B cell (primary cell): Measurements from ENCODE around the gene GSTM3. TPM values are rescaled to one million over a fixed set of nuclear protein-coding genes. Genes with fewer than 3 reads are reported as not detected.

Experiments
- ATAC-seq: fragments of 200-7000 bp; cut with Tn5 transposase; one replicate; pipeline ENCODE4 v1.10.0; 2021; ENCODE audit warnings: low read depth, mild to moderate bottlenecking, moderate number of reproducible peaks, moderate library complexity
- CTCF ChIA-PET: fragments of 350-600 bp; sonication (Branson Sonifier 250); formaldehyde crosslinking; loops from one replicate; lab custom pipeline; 2021; ENCODE audit warnings: antibody characterized with exemption, inconsistent platforms; lab: Charles Lee
- POLR2A ChIA-PET: fragments of 350-600 bp; sonication (Branson Sonifier 250); formaldehyde crosslinking; loops from one replicate; lab custom pipeline; 2021; ENCODE audit warnings: antibody characterized with exemption; lab: Charles Lee
- DNase-seq: peaks from one replicate; pipeline ENCODE4 v3.0.0; 2013
- H2AFZ ChIP-seq: 2 replicates; pipeline ENCODE4 v1.6.1; 2012; ENCODE audit warnings: mild to moderate bottlenecking, low read depth, low read length; ENCODE audit not compliant: insufficient read depth, poor library complexity, severe bottlenecking
- H3K27ac ChIP-seq, 2 donors: 1 replicate in 1 of 2; 2 replicates in 1 of 2; pipeline ENCODE4 v1.5.1; 2012 to 2013; ENCODE audit warnings: low read length in 2 of 2, mild to moderate bottlenecking in 2 of 2, moderate library complexity in 1 of 2
- H3K27me3 ChIP-seq, 4 experiments: fragments of 200-600 bp in 1 of 4; sonication (generic) in 1 of 4; replicated peaks in 1 of 4; 1 replicate in 2 of 4; 2 replicates in 2 of 4; pipeline versions ENCODE4 v1.6.1 to v1.7.0; 2013 to 2016; ENCODE audit warnings: low read length in 3 of 4, mild to moderate bottlenecking in 2 of 4, mixed read lengths in 1 of 4, moderate library complexity in 1 of 4; ENCODE audit not compliant: insufficient read depth in 4 of 4, control insufficient read depth in 3 of 4; ENCODE audit errors: control extremely low read depth in 1 of 4
- H3K36me3 ChIP-seq, 2 experiments: replicated peaks in 1 of 2; 1 replicate in 1 of 2; 2 replicates in 1 of 2; pipeline versions ENCODE4 v1.6.1 to v1.7.1; 2013; ENCODE audit warnings: low read length in 1 of 2; ENCODE audit not compliant: insufficient read depth in 2 of 2, control insufficient read depth in 1 of 2; ENCODE audit errors: control extremely low read depth in 1 of 2, extremely low read depth in 1 of 2
- H3K4me1 ChIP-seq, 2 donors: fragments of 200-600 bp in 1 of 2; sonication (generic) in 1 of 2; 1 replicate in 1 of 2; 2 replicates in 1 of 2; pipeline versions ENCODE4 v1.5.1 to v1.6.1; 2013 to 2017; ENCODE audit warnings: low read length in 2 of 2; ENCODE audit not compliant: control insufficient read depth in 2 of 2, insufficient read depth in 2 of 2
- H3K4me2 ChIP-seq: replicated peaks from 2 replicates; pipeline ENCODE3; 2012; ENCODE audit warnings: mild to moderate bottlenecking, low read depth, low read length; ENCODE audit not compliant: poor library complexity, severe bottlenecking
- H3K4me3 ChIP-seq, 5 experiments: fragments of 200-600 bp in 1 of 5; sonication (generic) in 1 of 5; 1 replicate in 3 of 5; 2 replicates in 2 of 5; pipeline versions ENCODE4 v1.5.1 to v1.7.0; 2011 to 2016; ENCODE audit warnings: low read length in 4 of 5, mild to moderate bottlenecking in 4 of 5, low read depth in 2 of 5, control low read depth in 1 of 5, moderate library complexity in 1 of 5; ENCODE audit not compliant: insufficient read depth in 1 of 5; ENCODE audit errors: control extremely low read depth in 1 of 5, extremely low read depth in 1 of 5
- H3K79me2 ChIP-seq: fragments of 200-600 bp; sonication (generic); one replicate; pipeline ENCODE4 v1.6.0; 2016; ENCODE audit warnings: low read length; ENCODE audit not compliant: control insufficient read depth, insufficient read depth
- H3K9ac ChIP-seq: fragments of 200-600 bp; sonication (generic); 2 replicates; pipeline ENCODE4 v1.6.1; 2017; ENCODE audit warnings: mild to moderate bottlenecking, low read length, moderate library complexity
- H3K9me3 ChIP-seq, 3 donors: one replicate each; pipeline versions ENCODE4 v1.6.1 to v1.7.1; 2013; ENCODE audit warnings: low read length in 2 of 3; ENCODE audit not compliant: control insufficient read depth in 2 of 3, insufficient read depth in 1 of 3; ENCODE audit errors: control extremely low read depth in 1 of 3
- H4K20me1 ChIP-seq: 2 replicates; pipeline ENCODE4 v1.6.0; 2012; ENCODE audit warnings: mild to moderate bottlenecking, low read length; ENCODE audit not compliant: insufficient read depth, control insufficient read depth, poor library complexity, severe bottlenecking
- H3K27ac Mint-ChIP-seq: one replicate; pipeline ENCODE4 v1.8.0; 2021; ENCODE audit warnings: mixed read lengths
- H3K27me3 Mint-ChIP-seq: one replicate; pipeline ENCODE4 v1.8.0; 2021; ENCODE audit warnings: mixed read lengths
- H3K4me1 Mint-ChIP-seq: one replicate; pipeline ENCODE4 v1.8.0; 2021; ENCODE audit warnings: mixed read lengths
- H3K4me3 Mint-ChIP-seq: one replicate; pipeline ENCODE4 v1.8.0; 2021; ENCODE audit warnings: mixed read lengths
- H3K9me3 Mint-ChIP-seq: one replicate; pipeline ENCODE4 v1.8.0; 2022; ENCODE audit warnings: mixed read lengths; ENCODE audit not compliant: insufficient read depth
- EZH2 ChIP-seq: IDR thresholded peaks from 2 replicates; pipeline ENCODE4 v1.6.1; 2012; ENCODE audit warnings: borderline replicate concordance, low read depth, mild to moderate bottlenecking, moderate library complexity, low read length; ENCODE audit not compliant: insufficient read depth, poor library complexity, severe bottlenecking
- WGBS: methylation state at CpG from one replicate; pipeline ENCODE4 v1.1.5; 2013; ENCODE audit warnings: missing lambda C conversion rate; ENCODE audit not compliant: insufficient coverage; 5-methylcytosine and 5-hydroxymethylcytosine counted together
- intact Hi-C: fragments of 100-400 bp; cut with micrococcal nuclease; formaldehyde crosslinking; loops from one replicate; pipeline ENCODE4 v1.10.0; 2022
- polyA plus RNA-seq: library from polyadenylated mRNA; depleted of rRNA; stranded (reverse); fragments of >200 nt; gene quantifications from 2 replicates; pipeline ENCODE4 v1.2.3, GENCODE V29; 2012
- total RNA-seq, 2 donors: library from RNA; stranded (reverse); fragments of 120-200 nt in 1 of 2; gene quantifications; 1 replicate in 1 of 2; 2 replicates in 1 of 2; pipeline versions ENCODE4 v1.2.3 to v1.2.4, GENCODE V29; 2013 to 2022
- TF ChIP-seq, protein P1 (sequence below): fragments of 200-600 bp; IDR thresholded peaks from one replicate; pipeline ENCODE4 v1.8.0; 2022; ENCODE audit warnings: antibody characterized with exemption, mild to moderate bottlenecking

Gene GSTM3
- total and polyA plus RNA-seq, 2 donors (not counting 1 experiment from before 2014, with no cell fraction given) = 1.9 to 2.8 TPM

DNA sequence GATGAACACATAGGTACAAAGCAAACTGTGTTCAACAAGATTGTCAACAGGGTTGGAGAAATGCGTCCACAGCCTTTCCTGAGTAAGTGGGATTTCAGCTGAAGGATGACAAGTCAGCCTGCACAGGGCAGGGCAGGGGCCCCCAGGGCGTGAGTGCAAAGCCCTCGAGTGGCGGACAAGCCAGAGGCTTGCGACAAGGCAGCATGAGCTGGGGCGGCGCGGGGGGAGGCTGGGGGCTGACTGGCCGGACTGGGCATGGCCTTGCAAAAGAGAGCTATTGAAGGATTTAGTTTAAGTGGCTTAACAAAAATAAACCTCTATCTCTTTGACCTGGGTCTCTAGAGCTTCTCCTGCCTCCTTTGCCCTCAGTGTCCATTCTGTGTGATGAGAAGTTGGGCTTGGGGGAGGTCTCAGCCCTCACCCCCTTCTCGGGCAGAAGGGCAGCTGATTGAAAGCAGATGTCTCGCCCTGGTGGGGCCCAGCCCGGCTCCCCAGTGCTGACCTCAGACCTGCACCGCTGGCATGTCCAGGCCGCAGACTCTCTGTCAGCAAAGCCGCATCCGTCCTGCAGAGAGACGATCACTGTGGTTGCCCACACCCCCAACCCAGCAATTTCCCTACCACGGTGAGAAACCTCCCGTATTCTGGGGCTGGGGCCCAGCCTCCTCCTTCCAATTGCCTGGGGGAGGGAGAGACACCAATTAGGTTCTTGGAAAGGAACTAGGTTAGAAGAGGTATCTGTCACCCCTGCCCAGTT lies 47.2 kb upstream of the GSTM3 start:
- intact Hi-C loops = no loop called here
- ATAC-seq (no peak), DNase-seq (no peak)
- H2AFZ ChIP-seq = no peak overlapping the region
- no peak overlapping the region for H3K4me3 ChIP-seq
- H3K27ac Mint-ChIP-seq = no peak overlapping the region
- no peak overlapping the region for H3K4me3 Mint-ChIP-seq
- no peaks in the 10 kb centered on the region for H4K20me1 ChIP-seq
- ChIA-PET POLR2A (no interaction called here), CTCF (interaction anchor here (0.9 to 21.2 kb wide), 2 partner anchors 13 to 193 kb away, joined by 4 to 667 read pairs; partner anchors contain the start of gene AHCYL1)
- H3K9me3 Mint-ChIP-seq = no peaks in the 10 kb centered on the region
- peaks cover 7% of the 10 kb centered on the region for H3K4me1 Mint-ChIP-seq
- H3K79me2 ChIP-seq = no peaks in the 10 kb centered on the region
- no peaks in the 10 kb centered on the region for H3K36me3 ChIP-seq
- H3K4me1 ChIP-seq = peaks cover 7 to 9% of the 10 kb centered on the region in 2 donors
- TF ChIP-seq EZH2 = no peak
- TF ChIP-seq, protein P1, sequence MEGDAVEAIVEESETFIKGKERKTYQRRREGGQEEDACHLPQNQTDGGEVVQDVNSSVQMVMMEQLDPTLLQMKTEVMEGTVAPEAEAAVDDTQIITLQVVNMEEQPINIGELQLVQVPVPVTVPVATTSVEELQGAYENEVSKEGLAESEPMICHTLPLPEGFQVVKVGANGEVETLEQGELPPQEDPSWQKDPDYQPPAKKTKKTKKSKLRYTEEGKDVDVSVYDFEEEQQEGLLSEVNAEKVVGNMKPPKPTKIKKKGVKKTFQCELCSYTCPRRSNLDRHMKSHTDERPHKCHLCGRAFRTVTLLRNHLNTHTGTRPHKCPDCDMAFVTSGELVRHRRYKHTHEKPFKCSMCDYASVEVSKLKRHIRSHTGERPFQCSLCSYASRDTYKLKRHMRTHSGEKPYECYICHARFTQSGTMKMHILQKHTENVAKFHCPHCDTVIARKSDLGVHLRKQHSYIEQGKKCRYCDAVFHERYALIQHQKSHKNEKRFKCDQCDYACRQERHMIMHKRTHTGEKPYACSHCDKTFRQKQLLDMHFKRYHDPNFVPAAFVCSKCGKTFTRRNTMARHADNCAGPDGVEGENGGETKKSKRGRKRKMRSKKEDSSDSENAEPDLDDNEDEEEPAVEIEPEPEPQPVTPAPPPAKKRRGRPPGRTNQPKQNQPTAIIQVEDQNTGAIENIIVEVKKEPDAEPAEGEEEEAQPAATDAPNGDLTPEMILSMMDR = no peak
- H3K27me3 Mint-ChIP-seq = peaks cover 10% of the 10 kb centered on the region
- no peak overlapping the region for H3K9ac ChIP-seq
- H3K4me2 ChIP-seq = no peak overlapping the region
- H3K9me3 ChIP-seq = peaks cover 0 to 2% (median 0%) of the 10 kb centered on the region in 3 donors
- WGBS = 82% methylated on average over 11 of the region's 19 CpGs
- H3K27ac ChIP-seq = no peak overlapping the region
- peaks cover 0 to 12% (median 0%) of the 10 kb centered on the region in 4 experiments for H3K27me3 ChIP-seq

DNA sequence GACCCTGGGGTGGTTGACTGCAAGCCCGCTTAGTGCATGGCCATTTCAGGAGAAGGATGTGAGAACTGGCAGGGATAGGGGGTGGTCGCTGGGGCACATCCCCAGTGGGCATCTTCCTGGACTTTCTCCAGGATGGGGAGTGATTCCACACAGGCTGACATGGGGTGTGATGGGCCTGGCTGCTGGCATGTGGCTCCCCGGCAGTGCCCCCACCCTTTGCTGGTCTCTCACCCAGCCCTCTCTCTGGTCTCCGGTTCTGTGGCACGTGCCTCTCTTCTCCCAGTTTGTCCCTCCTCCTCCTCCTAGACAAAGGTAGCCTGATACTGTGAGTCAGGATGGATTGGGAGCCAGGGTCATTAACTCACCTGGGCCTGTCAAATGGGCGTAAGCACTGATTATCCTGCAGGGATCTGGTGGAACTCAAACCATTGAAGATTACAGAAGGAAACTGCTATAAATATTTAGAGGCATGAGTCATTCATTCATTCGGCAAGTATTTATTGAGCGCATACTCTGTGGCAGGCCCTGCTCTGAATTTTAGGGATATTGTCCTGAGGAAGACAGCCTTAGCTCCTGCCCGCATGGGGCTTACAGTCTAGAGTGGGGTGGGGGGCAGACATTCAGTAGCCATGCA lies 46.5 kb upstream of the GSTM3 start:
- Histone ChIP-seq H3K27ac (no peak overlapping the region), H3K4me3 (no peak overlapping the region), H3K27me3 (peaks cover 0 to 6% (median 0%) of the 10 kb centered on the region in 4 experiments), H3K4me2 (no peak overlapping the region), H2AFZ (no peak overlapping the region), H4K20me1 (no peaks in the 10 kb centered on the region), H3K79me2 (no peaks in the 10 kb centered on the region), H3K9ac (no peak overlapping the region), H3K9me3 (peaks cover 0 to 2% (median 0%) of the 10 kb centered on the region in 3 donors), H3K36me3 (no peaks in the 10 kb centered on the region), H3K4me1 (peaks cover 7 to 9% of the 10 kb centered on the region in 2 donors)
- Mint-ChIP-seq H3K4me3 (no peak overlapping the region), H3K27ac (no peak overlapping the region), H3K4me1 (peaks cover 7% of the 10 kb centered on the region), H3K9me3 (no peaks in the 10 kb centered on the region), H3K27me3 (peaks cover 10% of the 10 kb centered on the region)
- ChIA-PET CTCF (interaction anchor here (0.9 to 21.2 kb wide), 2 partner anchors 12 to 194 kb away, joined by 4 to 667 read pairs; partner anchors contain the start of gene AHCYL1), POLR2A (no interaction called here)
- ATAC-seq (no peak), DNase-seq (no peak)
- 97% methylated on average over 8 of the region's 9 CpGs for WGBS
- intact Hi-C loops = no loop called here
- no peak for TF ChIP-seq EZH2
- TF ChIP-seq, protein P1 = no peak
